ENCODE measurements around the gene NADK2. TPM values are rescaled to one million over a fixed set of nuclear protein-coding genes. Genes with fewer than 3 reads are reported as not detected.

The NADK2 gene
- total RNA-seq, 1 donor = 10.4 TPM

- Histone ChIP-seq H3K4me3 (ENCODE audit: low read length) (no peak overlapping the region), H3K4me1 (ENCODE audit: insufficient read depth, low read length) (no peaks in the 10 kb centered on the region), H3K27me3 (ENCODE audit: insufficient read depth, low read length) (peaks cover 7% of the 10 kb centered on the region), H3K9me3 (ENCODE audit: low read depth, low read length) (no peaks in the 10 kb centered on the region)
Measured at GRCh38 chr5:36264202-36264760, 22.6 kb upstream of the NADK2 start.

GRCh38 chr5:36261186-36261585 lies 19.5 kb upstream of the NADK2 start:
- Histone ChIP-seq H3K27me3 (ENCODE audit: insufficient read depth, low read length) (peaks cover 7% of the 10 kb centered on the region), H3K9me3 (ENCODE audit: low read depth, low read length) (no peaks in the 10 kb centered on the region), H3K4me3 (ENCODE audit: low read length) (no peak overlapping the region)

GRCh38 chr5:36253575-36253974 lies 11.8 kb upstream of the NADK2 start:
- H3K4me1 ChIP-seq (ENCODE audit: insufficient read depth, low read length) = no peaks in the 10 kb centered on the region
- no peaks in the 10 kb centered on the region for H3K9me3 ChIP-seq (ENCODE audit: low read depth, low read length)
- H3K4me3 ChIP-seq (ENCODE audit: low read length) = no peak overlapping the region
- no peaks in the 10 kb centered on the region for H3K27me3 ChIP-seq (ENCODE audit: insufficient read depth, low read length)

More at GRCh38 chr5:36261186-36261585, 19.5 kb upstream of the NADK2 start:
- H3K4me1 ChIP-seq (ENCODE audit: insufficient read depth, low read length) = no peaks in the 10 kb centered on the region

- Histone ChIP-seq H3K4me1 (ENCODE audit: insufficient read depth, low read length) (no peaks in the 10 kb centered on the region), H3K27me3 (ENCODE audit: insufficient read depth, low read length) (no peaks in the 10 kb centered on the region), H3K9me3 (ENCODE audit: low read depth, low read length) (no peaks in the 10 kb centered on the region), H3K4me3 (ENCODE audit: low read length) (no peak overlapping the region)
Measured at GRCh38 chr5:36252722-36253365, 11.1 kb upstream of the NADK2 start.

GRCh38 chr5:36251218-36251617 lies 9.5 kb upstream of the NADK2 start:
- no peaks in the 10 kb centered on the region for H3K27me3 ChIP-seq (ENCODE audit: insufficient read depth, low read length)
- H3K4me3 ChIP-seq (ENCODE audit: low read length) = no peak overlapping the region
- no peaks in the 10 kb centered on the region for H3K9me3 ChIP-seq (ENCODE audit: low read depth, low read length)
- no peaks in the 10 kb centered on the region for H3K4me1 ChIP-seq (ENCODE audit: insufficient read depth, low read length)

GRCh38 chr5:36250427-36250826 lies 8.7 kb upstream of the NADK2 start:
- Histone ChIP-seq H3K4me3 (ENCODE audit: low read length) (no peak overlapping the region), H3K4me1 (ENCODE audit: insufficient read depth, low read length) (no peaks in the 10 kb centered on the region), H3K27me3 (ENCODE audit: insufficient read depth, low read length) (no peaks in the 10 kb centered on the region), H3K9me3 (ENCODE audit: low read depth, low read length) (no peaks in the 10 kb centered on the region)

- H3K4me1 ChIP-seq (ENCODE audit: insufficient read depth, low read length) = peaks cover 7% of the 10 kb centered on the region
- H3K4me3 ChIP-seq (ENCODE audit: low read length) = no peak overlapping the region
- H3K27me3 ChIP-seq (ENCODE audit: insufficient read depth, low read length) = no peaks in the 10 kb centered on the region
- H3K9me3 ChIP-seq (ENCODE audit: low read depth, low read length) = no peaks in the 10 kb centered on the region
Measured at GRCh38 chr5:36246036-36246800, 4.5 kb upstream of the NADK2 start.

GRCh38 chr5:36244076-36244475 lies 2.4 kb upstream of the NADK2 start:
- Histone ChIP-seq H3K4me1 (ENCODE audit: insufficient read depth, low read length) (peaks cover 16% of the 10 kb centered on the region), H3K27me3 (ENCODE audit: insufficient read depth, low read length) (no peaks in the 10 kb centered on the region), H3K4me3 (ENCODE audit: low read length) (no peak overlapping the region), H3K9me3 (ENCODE audit: low read depth, low read length) (no peaks in the 10 kb centered on the region)

GRCh38 chr5:36243653-36244052 lies 1.9 kb upstream of the NADK2 start:
- no peak overlapping the region for H3K4me3 ChIP-seq (ENCODE audit: low read length)
- H3K4me1 ChIP-seq (ENCODE audit: insufficient read depth, low read length) = peaks cover 16% of the 10 kb centered on the region
- H3K9me3 ChIP-seq (ENCODE audit: low read depth, low read length) = no peaks in the 10 kb centered on the region
- no peaks in the 10 kb centered on the region for H3K27me3 ChIP-seq (ENCODE audit: insufficient read depth, low read length)

- peak overlapping the region; percentile 70 for H3K4me3 ChIP-seq (ENCODE audit: low read length)
- H3K4me1 ChIP-seq (ENCODE audit: insufficient read depth, low read length) = peaks cover 16% of the 10 kb centered on the region
- H3K27me3 ChIP-seq (ENCODE audit: insufficient read depth, low read length) = no peaks in the 10 kb centered on the region
- H3K9me3 ChIP-seq (ENCODE audit: low read depth, low read length) = no peaks in the 10 kb centered on the region
Measured at GRCh38 chr5:36242534-36243485, 1.1 kb upstream of the NADK2 start.

GRCh38 chr5:36240779-36241630 lies 720 bp downstream of the NADK2 start:
- H3K27me3 ChIP-seq (ENCODE audit: insufficient read depth, low read length) = no peaks in the 10 kb centered on the region

GRCh38 chr5:36239370-36240293 lies 2.1 kb downstream of the NADK2 start:
- H3K9me3 ChIP-seq (ENCODE audit: low read depth, low read length) = no peaks in the 10 kb centered on the region
- H3K4me1 ChIP-seq (ENCODE audit: insufficient read depth, low read length) = peaks cover 16% of the 10 kb centered on the region
- H3K4me3 ChIP-seq (ENCODE audit: low read length) = no peak overlapping the region
- no peaks in the 10 kb centered on the region for H3K27me3 ChIP-seq (ENCODE audit: insufficient read depth, low read length)

More at GRCh38 chr5:36240779-36241630, 720 bp downstream of the NADK2 start:
- H3K4me1 ChIP-seq (ENCODE audit: insufficient read depth, low read length) = peaks cover 16% of the 10 kb centered on the region
- H3K9me3 ChIP-seq (ENCODE audit: low read depth, low read length) = no peaks in the 10 kb centered on the region
- peak overlapping the region; percentile 70 for H3K4me3 ChIP-seq (ENCODE audit: low read length)

Data from mononuclear cell (primary cell).